ENCODE data around the gene KCNF1. TPM values are rescaled to one million over a fixed set of nuclear protein-coding genes. Genes with fewer than 3 reads are reported as not detected.

KCNF1 gene
- total and polyA plus RNA-seq, 11 donors: 0.20 to 0.36 (median 0.23) TPM; not detected in 5

- no peak overlapping the region for H3K4me3 ChIP-seq
- DNase-seq (no peak), ATAC-seq (no peak)
- intact Hi-C loops (cut with DNase I): loop anchor here in 7 of 10 donors (5.0 to 10.0 kb wide), 3 partner anchors 52 to 205 kb away; no protein-coding TSS in a partner anchor
- TF ChIP-seq, protein P1, sequence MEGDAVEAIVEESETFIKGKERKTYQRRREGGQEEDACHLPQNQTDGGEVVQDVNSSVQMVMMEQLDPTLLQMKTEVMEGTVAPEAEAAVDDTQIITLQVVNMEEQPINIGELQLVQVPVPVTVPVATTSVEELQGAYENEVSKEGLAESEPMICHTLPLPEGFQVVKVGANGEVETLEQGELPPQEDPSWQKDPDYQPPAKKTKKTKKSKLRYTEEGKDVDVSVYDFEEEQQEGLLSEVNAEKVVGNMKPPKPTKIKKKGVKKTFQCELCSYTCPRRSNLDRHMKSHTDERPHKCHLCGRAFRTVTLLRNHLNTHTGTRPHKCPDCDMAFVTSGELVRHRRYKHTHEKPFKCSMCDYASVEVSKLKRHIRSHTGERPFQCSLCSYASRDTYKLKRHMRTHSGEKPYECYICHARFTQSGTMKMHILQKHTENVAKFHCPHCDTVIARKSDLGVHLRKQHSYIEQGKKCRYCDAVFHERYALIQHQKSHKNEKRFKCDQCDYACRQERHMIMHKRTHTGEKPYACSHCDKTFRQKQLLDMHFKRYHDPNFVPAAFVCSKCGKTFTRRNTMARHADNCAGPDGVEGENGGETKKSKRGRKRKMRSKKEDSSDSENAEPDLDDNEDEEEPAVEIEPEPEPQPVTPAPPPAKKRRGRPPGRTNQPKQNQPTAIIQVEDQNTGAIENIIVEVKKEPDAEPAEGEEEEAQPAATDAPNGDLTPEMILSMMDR (IDR thresholded peaks at IDR 0.05): no peak
- no peak for TF ChIP-seq POLR2A (IDR thresholded peaks at IDR 0.05)
- peaks cover 0 to 10% (median 0%) of the 10 kb centered on the region in 12 donors for H3K4me1 ChIP-seq
- 63 to 68% (median 67%) methylated on average over 16 to 20 of the region's 20 CpGs for WGBS, 4 donors
- H3K9me3 ChIP-seq: no peaks in the 10 kb centered on the region
- no peaks in the 10 kb centered on the region for H3K36me3 ChIP-seq
- H3K27ac ChIP-seq: no peak overlapping the region
- H3K27me3 ChIP-seq: peaks cover 0 to 8% (median 0%) of the 10 kb centered on the region in 9 donors
Observed at GRCh38 chr2:10919771-10920621, 8.3 kb downstream of the KCNF1 start.

- Histone ChIP-seq H3K9me3 (no peaks in the 10 kb centered on the region), H3K4me3 (no peak overlapping the region), H3K36me3 (no peaks in the 10 kb centered on the region), H3K27me3 (peaks cover 0 to 17% (median 0%) of the 10 kb centered on the region in 9 donors), H3K4me1 (peaks cover 0 to 10% (median 0%) of the 10 kb centered on the region in 12 donors), H3K27ac (no peak overlapping the region)
- WGBS, 4 donors: 77 to 86% (median 83%) methylated on average over 10 to 16 of the region's 16 CpGs
- DNase-seq: no peak
- intact Hi-C loops (cut with DNase I): loop anchor here in 1 of 10 donors (5.0 kb wide), 1 partner anchor 51 kb away; no protein-coding TSS in a partner anchor
- no peak for TF ChIP-seq POLR2A (IDR thresholded peaks at IDR 0.05)
- TF ChIP-seq, protein P1 (IDR thresholded peaks at IDR 0.05): no peak
- ATAC-seq: no peak
Observed at GRCh38 chr2:10920764-10921388, 9.1 kb downstream of the KCNF1 start.

DNA sequence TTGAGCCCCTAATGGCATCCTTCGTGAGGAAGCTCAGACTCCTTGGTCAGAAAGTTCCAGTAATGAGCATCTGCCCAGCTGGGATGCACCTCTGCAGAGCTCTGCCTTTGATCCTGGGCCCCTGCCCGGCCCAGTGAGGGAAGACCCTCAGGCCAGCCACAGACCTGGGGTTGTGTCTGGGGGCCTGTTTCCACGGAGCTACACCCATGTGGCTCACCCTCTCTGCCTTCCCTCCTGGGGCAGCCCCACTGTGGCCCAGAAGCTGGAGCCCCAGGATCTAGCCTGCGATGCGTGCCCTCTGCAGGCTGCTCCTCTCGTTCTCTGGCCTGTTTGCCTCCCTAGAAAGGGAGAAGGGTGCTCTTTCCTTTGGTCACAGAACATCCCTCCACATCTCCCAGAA lies 9.8 kb downstream of the KCNF1 start:
- H3K4me1 ChIP-seq: peaks cover 0 to 10% (median 0%) of the 10 kb centered on the region in 12 donors
- no peak for TF ChIP-seq POLR2A (IDR thresholded peaks at IDR 0.05)
- TF ChIP-seq, protein P1 (IDR thresholded peaks at IDR 0.05): no peak
- no peak overlapping the region for H3K4me3 ChIP-seq
- intact Hi-C loops (cut with DNase I): loop anchor here in 1 of 10 donors (5.0 kb wide), 1 partner anchor 51 kb away; no protein-coding TSS in a partner anchor
- DNase-seq (no peak), ATAC-seq (no peak)
- no peaks in the 10 kb centered on the region for H3K36me3 ChIP-seq
- no peak overlapping the region for H3K27ac ChIP-seq
- WGBS, 4 donors: 81 to 86% (median 83%) methylated on average over 6 of the region's 6 CpGs
- no peaks in the 10 kb centered on the region for H3K9me3 ChIP-seq
- peaks cover 0 to 24% (median 0%) of the 10 kb centered on the region in 9 donors for H3K27me3 ChIP-seq
